Right hindlimb (tissue), 1 donor: ENCODE measurements around the gene CPT1B.
A peak's percentile ranks its signal among the peaks of the same experiment; 100 is the strongest.

Experiments used
- DNase-seq: peaks from one replicate; pipeline ENCODE4 v3.0.0-alpha.2; 2018

The CPT1B gene

GRCh38 chr22:50568626-50569025 lies 9.6 kb downstream of the CPT1B start:
- no peak for DNase-seq

GRCh38 chr22:50567721-50568252 lies 10.4 kb downstream of the CPT1B start:
- DNase-seq, result no peak

- no peak for DNase-seq
Measured at GRCh38 chr22:50564289-50564688, 13.9 kb downstream of the CPT1B start.

GRCh38 chr22:50563413-50564160 lies 14.6 kb downstream of the CPT1B start:
- no peak for DNase-seq

GRCh38 chr22:50562523-50563412 lies 15.5 kb downstream of the CPT1B start, which contains the start of gene SYCE3:
TSS of gene SYCE3 (minus strand) at chr22:50562919. CDS start at chr22:50556405, 6,514 bp downstream.
- peak; percentile 94 for DNase-seq

GRCh38 chr22:50561401-50562358 lies 16.5 kb downstream of the CPT1B start:
- DNase-seq, result no peak

GRCh38 chr22:50560034-50560433 lies 18.2 kb downstream of the CPT1B start:
- DNase-seq, result no peak

- no peak for DNase-seq
Measured at GRCh38 chr22:50556703-50557102, 21.5 kb downstream of the CPT1B start.

- DNase-seq, result no peak
Measured at GRCh38 chr22:50553310-50553709, 24.9 kb downstream of the CPT1B start.

- DNase-seq, result no peak
Measured at GRCh38 chr22:50551160-50551752, 27.0 kb downstream of the CPT1B start.

- DNase-seq, result no peak
Measured at GRCh38 chr22:50550395-50550794, 27.8 kb downstream of the CPT1B start.

- DNase-seq, result no peak
Measured at GRCh38 chr22:50548921-50549790, 29.1 kb downstream of the CPT1B start.

- DNase-seq, result no peak
Measured at GRCh38 chr22:50548040-50548920, 29.9 kb downstream of the CPT1B start.

GRCh38 chr22:50547263-50547985 lies 30.8 kb downstream of the CPT1B start:
- no peak for DNase-seq

- no peak for DNase-seq
Measured at GRCh38 chr22:50546326-50547262, 31.6 kb downstream of the CPT1B start.

GRCh38 chr22:50545522-50546325 lies 32.5 kb downstream of the CPT1B start, which contains the start of gene KLHDC7B:
TSS of gene KLHDC7B (plus strand) at chr22:50545899. CDS start at chr22:50546244, 345 bp downstream.
- DNase-seq, result no peak

- DNase-seq, result no peak
Measured at GRCh38 chr22:50544746-50545253, 33.4 kb downstream of the CPT1B start.
